Osteoblast (primary cell): ENCODE results near the gene MNT. TPM values are rescaled to one million over a fixed set of nuclear protein-coding genes. Genes with fewer than 3 reads are reported as not detected.
A peak's percentile ranks its signal among the peaks of the same experiment; 100 is the strongest.

Experiments
- DNase-seq: peaks from one replicate; pipeline ENCODE4 v3.0.0; 2011; ENCODE audit warnings: low spot score, mixed read lengths; ENCODE audit not compliant: insufficient read length; ENCODE audit errors: missing footprints
- H2AFZ ChIP-seq: 2 replicates; pipeline ENCODE4 v1.6.0; 2011; ENCODE audit warnings: mild to moderate bottlenecking, low read length
- H3K27ac ChIP-seq: 2 replicates; pipeline ENCODE4 v1.5.1; 2011; ENCODE audit warnings: mild to moderate bottlenecking, low read depth, low read length, moderate library complexity
- H3K27me3 ChIP-seq: 2 replicates; pipeline ENCODE4 v1.6.0; 2012; ENCODE audit warnings: mild to moderate bottlenecking, control low read depth, inconsistent platforms, low read length, moderate library complexity; ENCODE audit not compliant: insufficient read depth
- H3K36me3 ChIP-seq: 2 replicates; pipeline ENCODE4 v1.5.1; 2011; ENCODE audit warnings: mild to moderate bottlenecking, low read length, control low read depth, moderate library complexity; ENCODE audit not compliant: insufficient read depth
- H3K4me1 ChIP-seq: 2 replicates; pipeline ENCODE4 v1.5.1; 2011; ENCODE audit warnings: mild to moderate bottlenecking, low read length, control low read depth, moderate library complexity; ENCODE audit not compliant: insufficient read depth
- H3K4me2 ChIP-seq: 2 replicates; pipeline ENCODE4 v1.6.0; 2011; ENCODE audit warnings: mild to moderate bottlenecking, low read length; ENCODE audit not compliant: insufficient read depth
- H3K4me3 ChIP-seq: fragments of 200-600 bp; sonication (generic); 3 replicates; pipeline ENCODE4 v1.5.1; 2012; ENCODE audit warnings: mild to moderate bottlenecking, low read length, inconsistent platforms; ENCODE audit not compliant: insufficient read depth
- H3K79me2 ChIP-seq: 2 replicates; pipeline ENCODE4 v1.6.0; 2012; ENCODE audit warnings: mild to moderate bottlenecking, low read length, control low read depth, inconsistent platforms; ENCODE audit not compliant: insufficient read depth
- H3K9me3 ChIP-seq: 2 replicates; pipeline ENCODE4 v1.5.1; 2011; ENCODE audit warnings: low read depth, low read length, control low read depth
- H4K20me1 ChIP-seq: 2 replicates; pipeline ENCODE4 v1.6.0; 2012; ENCODE audit warnings: mild to moderate bottlenecking, low read length, control low read depth; ENCODE audit not compliant: insufficient read depth
- CTCF ChIP-seq: IDR thresholded peaks from 2 replicates; pipeline ENCODE4 v1.5.1; 2011; ENCODE audit warnings: mild to moderate bottlenecking, low read depth, low read length, moderate library complexity; ENCODE audit errors: extremely low read depth
- total RNA-seq: library from RNA; depleted of rRNA; stranded (reverse); fragments of >200 nt; gene quantifications from 2 replicates; pipeline ENCODE4 v1.2.3, GENCODE V29; 2012

Gene MNT
- total RNA-seq, 1 donor, result 12.3 TPM

GRCh38 chr17:2438823-2439222, 38.0 kb upstream of the MNT start:
- H3K27me3 ChIP-seq, result no peaks in the 10 kb centered on the region
- no peak overlapping the region for H2AFZ ChIP-seq
- TF ChIP-seq CTCF, result no peak
- H3K27ac ChIP-seq, result peak overlapping the region; percentile 77
- no peaks in the 10 kb centered on the region for H3K9me3 ChIP-seq
- no peaks in the 10 kb centered on the region for H3K79me2 ChIP-seq
- H3K4me1 ChIP-seq, result peaks cover 7% of the 10 kb centered on the region
- H4K20me1 ChIP-seq, result no peaks in the 10 kb centered on the region
- peaks cover 24% of the 10 kb centered on the region for H3K36me3 ChIP-seq
- DNase-seq, result peak; percentile 93
- H3K4me3 ChIP-seq, result no peak overlapping the region
- peak overlapping the region; percentile 13 for H3K4me2 ChIP-seq

GRCh38 chr17:2436316-2436905, 35.6 kb upstream of the MNT start:
- Histone ChIP-seq H3K36me3 (peaks cover 35% of the 10 kb centered on the region), H3K79me2 (no peaks in the 10 kb centered on the region), H3K4me2 (no peak overlapping the region), H4K20me1 (no peaks in the 10 kb centered on the region), H3K27ac (no peak overlapping the region), H3K4me3 (no peak overlapping the region), H2AFZ (no peak overlapping the region), H3K9me3 (no peaks in the 10 kb centered on the region), H3K27me3 (no peaks in the 10 kb centered on the region), H3K4me1 (peaks cover 7% of the 10 kb centered on the region)
- TF ChIP-seq CTCF, result no peak
- no peak for DNase-seq

- H4K20me1 ChIP-seq, result no peaks in the 10 kb centered on the region
- H3K36me3 ChIP-seq, result peaks cover 31% of the 10 kb centered on the region
- no peak overlapping the region for H3K27ac ChIP-seq
- H3K9me3 ChIP-seq, result no peaks in the 10 kb centered on the region
- TF ChIP-seq CTCF, result no peak
- H3K4me3 ChIP-seq, result no peak overlapping the region
- no peak overlapping the region for H3K4me2 ChIP-seq
- DNase-seq, result no peak
- H3K4me1 ChIP-seq, result peaks cover 7% of the 10 kb centered on the region
- no peaks in the 10 kb centered on the region for H3K79me2 ChIP-seq
- no peaks in the 10 kb centered on the region for H3K27me3 ChIP-seq
- H2AFZ ChIP-seq, result no peak overlapping the region
These were observed 35.0 kb upstream of the MNT start for GRCh38 chr17:2435862-2436261.

GRCh38 chr17:2435181-2435741, 34.4 kb upstream of the MNT start:
- TF ChIP-seq CTCF, result no peak
- Histone ChIP-seq H4K20me1 (no peaks in the 10 kb centered on the region), H3K27ac (no peak overlapping the region), H3K4me2 (no peak overlapping the region), H3K4me3 (no peak overlapping the region), H3K36me3 (peaks cover 29% of the 10 kb centered on the region), H3K27me3 (no peaks in the 10 kb centered on the region), H2AFZ (no peak overlapping the region), H3K9me3 (no peaks in the 10 kb centered on the region), H3K79me2 (no peaks in the 10 kb centered on the region), H3K4me1 (peaks cover 7% of the 10 kb centered on the region)
- DNase-seq, result no peak
